SK-MEL-5 (cell line): ENCODE measurements around the gene MED16. TPM values are rescaled to one million over a fixed set of nuclear protein-coding genes. Genes with fewer than 3 reads are reported as not detected.
"Not testable (repeated sequence)": the region's sequence is repeated elsewhere in the genome, so short reads cannot be mapped to it uniquely, and the experiment has no call there.

Experiments used
- DNase-seq: peaks from one replicate; pipeline ENCODE4 v3.0.0-alpha.2; 2016; ENCODE audit warnings: low read depth, low spot score
- in situ Hi-C: cut with HindIII; loops from 2 replicates; pipeline ENCODE4 v1.10.0; 2016; ENCODE audit warnings: low sequenced_read_pairs, high pct_unique_total_duplicates, low pct_unique_long_range_greater_than_20kb
- total RNA-seq: library from RNA; depleted of rRNA; stranded (reverse); fragments of >200 nt; shearing (Covaris generic); gene quantifications from 2 replicates; pipeline ENCODE4 v1.2.3, GENCODE V29; 2014

The MED16 gene
- total RNA-seq, 1 experiment from 2014 or later = 3.9 TPM

DNA sequence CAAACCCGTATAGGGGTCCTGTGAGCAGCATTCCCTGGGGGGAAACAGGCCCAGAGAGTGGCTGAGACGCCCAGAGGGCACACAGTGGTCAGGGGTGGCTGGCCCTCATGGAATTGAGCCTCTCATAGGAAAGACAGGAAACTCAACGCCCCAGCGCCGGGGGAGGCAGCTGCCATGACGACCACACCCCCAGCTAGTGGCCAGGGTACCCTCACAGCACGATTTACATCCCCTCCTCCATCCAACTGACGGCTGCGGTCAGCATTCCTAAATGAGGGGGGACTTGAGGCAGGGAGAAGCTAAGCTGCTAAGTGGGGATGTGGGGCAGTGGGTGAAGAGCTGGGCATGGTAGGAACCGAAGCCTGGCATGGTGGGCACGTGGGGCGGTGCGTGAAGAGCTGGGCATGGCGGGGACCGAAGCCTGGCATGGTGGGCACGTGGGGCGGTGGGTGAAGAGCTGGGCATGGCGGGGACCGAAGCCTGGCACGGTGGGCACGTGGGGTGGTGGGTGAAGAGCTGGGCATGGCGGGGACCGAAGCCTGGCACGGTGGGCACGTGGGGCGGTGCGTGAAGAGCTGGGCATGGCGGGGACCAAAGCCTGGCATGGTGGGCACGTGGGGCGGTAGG is 10.0 kb downstream of the MED16 start:
- no peak for DNase-seq
- in situ Hi-C loops = no loop called here

DNA sequence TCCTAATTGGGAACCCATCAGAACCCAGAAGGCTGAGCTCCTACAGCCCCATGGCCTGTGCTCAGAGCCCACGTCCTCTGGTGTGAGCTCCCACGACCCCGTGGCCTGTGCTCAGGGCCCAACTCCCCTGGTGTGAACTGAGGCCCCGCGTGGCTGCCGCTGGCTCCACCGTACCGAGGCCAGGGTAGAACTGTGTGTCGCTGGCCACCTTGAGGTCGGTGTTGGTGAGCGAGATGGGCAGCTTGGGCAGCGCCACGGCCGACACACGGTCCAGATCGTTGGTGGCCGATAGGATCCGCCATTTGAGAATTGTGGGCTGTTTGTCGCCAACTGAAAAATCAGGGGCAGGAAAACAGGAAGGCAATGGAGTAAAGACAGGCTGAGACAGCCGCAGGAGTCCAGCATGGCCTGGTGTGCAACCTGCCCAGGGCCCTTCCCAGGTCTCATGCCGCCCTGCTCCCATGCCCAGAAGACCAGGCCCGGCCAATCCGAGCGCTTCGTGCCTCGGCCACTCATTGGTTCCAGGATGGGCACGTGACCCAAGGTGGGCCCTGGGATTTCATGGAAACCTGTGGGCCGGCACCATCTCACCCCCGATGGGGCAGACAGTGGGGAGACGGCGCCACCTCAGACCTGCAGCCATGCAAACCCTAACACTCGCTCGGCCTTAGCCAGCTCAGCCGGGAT is 11.5 kb downstream of the MED16 start:
- DNase-seq = no peak
- in situ Hi-C loops = no loop called here

DNA sequence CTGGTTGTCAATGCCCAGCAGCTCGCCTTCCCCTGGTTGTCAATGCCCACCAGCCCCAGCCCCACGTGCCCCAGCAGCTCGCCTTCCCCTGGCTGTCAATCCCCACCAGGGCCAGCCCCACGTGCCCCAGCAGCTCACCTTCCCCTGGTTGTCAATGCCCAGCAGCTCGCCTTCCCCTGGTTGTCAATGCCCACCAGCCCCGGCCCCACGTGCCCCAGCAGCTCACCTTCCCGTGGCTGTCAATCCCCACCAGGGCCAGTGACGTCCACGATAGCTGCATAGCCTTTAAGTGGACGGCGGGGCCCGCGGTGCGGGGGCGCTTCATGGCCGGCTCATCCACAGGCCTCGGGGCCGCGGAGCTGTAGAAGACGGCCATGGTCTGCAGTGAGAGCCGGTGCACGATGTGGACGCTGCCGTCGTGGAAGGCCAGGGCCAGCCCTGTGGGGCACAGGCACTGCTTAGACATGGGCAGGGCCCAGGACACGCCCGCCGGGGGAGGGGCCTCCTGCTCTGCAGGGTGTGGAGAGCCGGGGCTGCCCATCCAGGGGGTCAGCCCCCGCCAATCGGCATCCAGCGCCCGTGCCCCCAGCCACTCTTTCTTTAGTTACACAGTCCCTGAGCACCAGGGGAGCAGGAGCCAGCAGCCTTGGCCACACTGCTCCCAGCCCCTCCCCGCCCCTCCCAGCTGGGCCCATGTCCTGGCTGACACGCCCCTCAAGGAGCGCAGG is 13.1 kb downstream of the MED16 start:
- no peak for DNase-seq
- in situ Hi-C loops = no loop called here

DNA sequence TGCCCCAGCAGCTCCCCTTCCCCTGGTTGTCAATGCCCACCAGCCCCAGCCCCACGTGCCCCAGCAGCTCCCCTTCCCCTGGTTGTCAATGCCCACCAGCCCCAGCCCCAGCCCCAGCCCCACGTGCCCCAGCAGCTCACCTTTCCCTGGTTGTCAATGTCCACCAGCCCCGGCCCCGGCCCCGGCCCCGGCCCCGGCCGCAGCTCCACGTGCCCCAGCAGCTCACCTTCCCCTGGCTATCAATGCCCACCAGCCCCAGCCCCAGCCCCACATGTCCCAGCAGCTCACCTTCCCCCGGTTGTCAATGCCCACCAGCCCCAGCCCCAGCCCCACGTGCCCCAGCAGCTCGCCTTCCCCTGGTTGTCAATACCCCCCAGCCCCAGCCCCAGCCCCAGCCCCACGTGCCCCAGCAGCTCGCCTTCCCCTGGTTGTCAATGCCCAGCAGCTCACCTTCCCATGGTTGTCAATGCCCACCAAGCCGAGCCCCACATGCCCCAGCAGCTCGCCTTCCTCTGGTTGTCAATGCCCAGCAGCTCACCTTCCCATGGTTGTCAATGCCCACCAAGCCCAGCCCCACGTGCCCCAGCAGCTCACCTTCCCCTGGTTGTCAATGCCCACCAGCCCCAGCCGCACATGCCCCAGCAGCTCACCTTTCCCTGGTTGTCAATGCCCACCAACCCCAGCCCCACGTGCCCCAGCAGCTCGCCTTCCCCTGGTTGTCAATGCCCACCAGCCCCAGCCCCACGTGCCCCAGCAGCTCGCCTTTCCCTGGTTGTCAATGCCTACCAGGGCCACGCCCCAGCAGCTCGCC is 14.0 kb downstream of the MED16 start:
- DNase-seq, in situ Hi-C loops: not testable (repeated sequence)

DNA sequence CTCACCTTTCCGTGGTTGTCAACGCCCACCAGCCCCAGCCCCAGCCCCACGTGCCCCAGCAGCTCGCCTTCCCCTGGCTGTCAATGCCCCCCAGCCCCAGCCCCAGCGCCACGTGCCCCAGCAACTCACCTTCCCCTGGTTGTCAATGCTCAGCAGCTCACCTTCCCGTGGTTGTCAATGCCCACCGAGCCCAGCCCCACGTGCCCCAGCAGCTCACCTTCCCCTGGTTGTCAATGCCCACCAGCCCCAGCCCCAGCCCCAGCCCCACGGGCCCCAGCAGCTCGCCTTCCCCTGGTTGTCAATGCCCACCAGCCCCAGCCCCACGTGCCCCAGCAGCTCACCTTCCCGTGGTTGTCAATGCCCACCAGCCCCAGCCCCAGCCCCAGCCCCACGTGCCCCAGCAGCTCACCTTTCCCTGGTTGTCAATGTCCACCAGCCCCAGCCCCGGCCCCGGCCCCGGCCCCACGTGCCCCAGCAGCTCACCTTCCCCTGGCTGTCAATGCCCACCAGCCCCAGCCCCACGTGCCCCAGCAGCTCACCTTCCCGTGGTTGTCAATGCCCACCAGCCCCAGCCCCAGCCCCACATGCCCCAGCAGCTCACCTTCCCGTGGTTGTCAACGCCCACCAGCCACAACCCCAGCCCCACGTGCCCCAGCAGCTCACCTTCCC is 14.9 kb downstream of the MED16 start:
- in situ Hi-C loops, DNase-seq: not testable (repeated sequence)

DNA sequence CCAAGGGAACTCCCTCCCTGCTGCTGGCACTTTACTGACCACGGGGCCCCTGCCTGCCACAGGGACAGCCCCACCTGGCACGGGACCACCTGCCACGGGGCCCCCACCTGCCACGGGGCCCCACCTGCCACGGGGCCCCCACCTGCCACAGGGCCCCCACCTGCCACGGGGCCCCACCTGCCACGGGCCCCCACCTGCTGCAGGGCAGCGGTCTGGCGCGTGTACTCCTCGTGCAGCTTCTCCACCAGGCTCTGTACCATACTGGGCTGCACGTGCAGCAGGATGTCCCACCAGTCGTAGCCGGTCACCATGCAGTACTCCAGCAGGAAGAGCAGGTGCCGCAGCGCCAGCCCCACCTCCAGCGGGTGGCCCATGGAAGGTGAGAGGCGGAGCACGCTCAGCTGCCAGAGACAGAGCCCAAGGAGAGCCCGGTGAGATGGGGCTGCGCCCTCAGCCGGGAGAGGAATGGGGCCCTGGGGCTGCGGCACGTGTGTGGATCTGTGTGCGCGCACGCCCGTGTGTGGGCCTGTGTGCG is 16.1 kb downstream of the MED16 start:
- DNase-seq = no peak
- in situ Hi-C loops = no loop called here

DNA sequence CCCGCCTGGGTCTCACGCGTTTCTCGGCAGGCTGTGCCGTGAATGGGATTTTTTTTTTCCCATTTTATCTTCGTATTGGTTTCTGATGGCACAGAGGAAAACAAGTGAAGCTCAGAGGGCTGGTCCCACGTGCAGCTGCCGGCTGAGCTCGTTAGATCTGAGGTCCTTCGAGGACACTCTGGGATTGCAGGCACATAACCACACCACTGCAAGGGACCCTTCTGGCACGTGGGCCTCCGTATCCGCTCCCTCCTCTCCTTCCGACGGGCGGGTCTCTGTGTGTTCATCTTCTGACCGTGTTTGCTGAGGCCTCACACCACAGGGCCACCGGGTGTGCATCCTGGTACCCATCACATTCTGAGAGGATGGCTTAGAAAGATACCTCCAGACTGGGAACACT is 16.9 kb downstream of the MED16 start:
- no peak for DNase-seq
- in situ Hi-C loops = no loop called here

DNA sequence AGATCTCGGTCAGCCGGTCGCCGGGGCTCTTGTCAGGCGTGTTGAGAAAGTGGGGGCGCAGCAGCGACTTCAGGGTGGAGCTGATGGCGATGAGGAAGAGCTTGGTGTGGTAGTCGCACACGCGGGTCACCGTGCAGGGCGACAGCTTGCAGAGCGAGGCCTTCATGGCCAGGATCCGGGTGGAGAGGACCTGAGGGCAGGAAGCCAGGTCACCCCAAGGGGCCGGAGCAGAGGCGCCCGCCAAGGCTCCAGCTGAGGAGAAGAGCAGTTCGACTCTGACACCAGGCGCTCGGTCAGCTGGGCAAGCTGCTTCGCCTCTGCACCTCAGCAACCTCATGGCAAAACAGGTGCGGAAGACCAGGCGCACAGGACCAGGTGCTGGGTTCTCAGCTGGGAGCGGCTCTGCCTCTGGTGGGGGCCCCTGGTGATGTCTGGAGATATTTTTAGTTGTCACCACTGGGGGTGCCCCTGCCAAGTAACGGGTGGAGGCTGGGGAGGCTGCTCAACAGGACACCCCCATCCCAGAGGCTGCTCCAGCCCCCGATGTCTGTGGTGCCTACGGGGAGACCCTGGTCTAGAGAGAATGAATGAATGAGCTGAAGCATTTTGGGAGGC is 17.6 kb downstream of the MED16 start:
- in situ Hi-C loops = no loop called here
- DNase-seq = no peak

DNA sequence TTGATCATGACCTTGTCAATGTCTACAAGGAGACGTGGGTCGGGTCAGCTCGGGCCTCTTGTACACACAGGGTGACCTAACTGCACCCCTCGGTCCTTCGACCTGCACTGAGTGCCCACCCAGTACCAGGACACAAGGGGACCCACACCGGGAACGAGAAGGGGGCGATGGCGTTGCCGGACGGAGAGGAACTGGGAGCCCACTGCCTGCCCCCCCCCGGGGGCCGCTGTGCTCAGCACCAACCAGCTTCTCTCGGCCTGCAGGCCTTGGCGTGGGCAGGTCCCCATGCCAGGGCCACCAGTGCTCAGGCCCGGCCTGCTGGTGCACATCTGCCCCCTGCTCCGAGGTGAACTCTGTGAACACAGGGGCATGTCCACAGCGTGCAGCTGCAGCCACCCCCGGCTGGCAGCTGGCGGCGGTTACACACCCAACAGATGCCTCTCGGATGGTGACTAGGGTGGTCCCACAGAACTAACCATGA is 19.4 kb downstream of the MED16 start:
- no peak for DNase-seq
- in situ Hi-C loops = no loop called here

DNA sequence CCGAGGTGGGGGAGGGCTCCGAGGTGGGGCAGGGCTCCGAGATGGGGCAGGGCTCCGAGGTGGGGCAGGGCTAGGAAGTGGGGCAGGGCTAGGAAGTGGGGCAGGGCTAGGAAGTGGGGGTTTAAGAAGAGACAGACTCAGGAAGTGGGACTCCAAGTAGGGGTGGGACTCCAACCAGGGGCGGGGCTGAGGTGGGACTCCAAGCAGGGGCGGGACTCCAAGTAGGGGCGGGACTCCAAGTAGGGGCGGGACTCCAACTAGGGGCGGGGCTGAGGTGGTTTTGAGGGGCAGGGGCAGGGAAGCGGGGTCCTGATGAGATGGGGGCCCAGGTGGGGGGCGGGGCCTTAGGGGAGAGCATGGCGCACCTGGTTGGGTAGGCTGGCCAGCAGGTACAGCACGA is 19.9 kb downstream of the MED16 start:
- DNase-seq = peak; percentile 39
- in situ Hi-C loops = no loop called here

DNA sequence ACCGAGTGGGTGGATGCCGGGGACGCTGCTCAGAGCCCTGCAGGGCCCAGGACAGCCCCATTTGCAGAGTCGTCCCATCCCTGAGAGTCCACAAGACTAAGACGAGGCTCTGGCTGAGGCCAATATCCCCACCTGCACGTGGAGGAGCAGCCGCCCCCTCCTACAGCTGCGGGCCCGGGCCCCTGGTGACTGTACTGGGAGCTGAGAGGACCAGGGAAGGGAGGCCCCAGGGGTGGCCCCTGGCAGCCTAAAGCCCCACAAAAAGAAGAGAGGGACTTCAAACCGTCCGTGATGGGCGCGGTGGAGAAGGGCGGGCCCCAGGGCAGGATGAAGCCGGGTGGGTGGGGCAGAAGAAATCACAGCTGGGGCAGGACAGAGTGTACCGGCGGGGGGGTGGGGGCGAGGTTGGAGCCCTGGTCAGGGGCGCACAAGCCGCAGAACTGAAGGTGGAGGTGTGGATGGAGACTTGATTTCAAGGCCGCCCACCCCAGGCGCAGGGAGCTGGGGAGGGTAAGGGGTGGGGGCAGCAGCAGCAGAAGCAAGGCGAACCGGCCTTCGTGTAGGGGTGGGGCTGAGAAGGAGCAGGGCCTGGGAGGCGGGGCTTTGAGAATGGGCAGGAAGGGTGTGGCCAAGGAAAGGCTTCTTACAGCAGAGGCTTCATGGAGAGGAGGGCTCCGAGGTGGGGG is 20.6 kb downstream of the MED16 start:
- DNase-seq = peak; percentile 57
- in situ Hi-C loops = no loop called here

DNA sequence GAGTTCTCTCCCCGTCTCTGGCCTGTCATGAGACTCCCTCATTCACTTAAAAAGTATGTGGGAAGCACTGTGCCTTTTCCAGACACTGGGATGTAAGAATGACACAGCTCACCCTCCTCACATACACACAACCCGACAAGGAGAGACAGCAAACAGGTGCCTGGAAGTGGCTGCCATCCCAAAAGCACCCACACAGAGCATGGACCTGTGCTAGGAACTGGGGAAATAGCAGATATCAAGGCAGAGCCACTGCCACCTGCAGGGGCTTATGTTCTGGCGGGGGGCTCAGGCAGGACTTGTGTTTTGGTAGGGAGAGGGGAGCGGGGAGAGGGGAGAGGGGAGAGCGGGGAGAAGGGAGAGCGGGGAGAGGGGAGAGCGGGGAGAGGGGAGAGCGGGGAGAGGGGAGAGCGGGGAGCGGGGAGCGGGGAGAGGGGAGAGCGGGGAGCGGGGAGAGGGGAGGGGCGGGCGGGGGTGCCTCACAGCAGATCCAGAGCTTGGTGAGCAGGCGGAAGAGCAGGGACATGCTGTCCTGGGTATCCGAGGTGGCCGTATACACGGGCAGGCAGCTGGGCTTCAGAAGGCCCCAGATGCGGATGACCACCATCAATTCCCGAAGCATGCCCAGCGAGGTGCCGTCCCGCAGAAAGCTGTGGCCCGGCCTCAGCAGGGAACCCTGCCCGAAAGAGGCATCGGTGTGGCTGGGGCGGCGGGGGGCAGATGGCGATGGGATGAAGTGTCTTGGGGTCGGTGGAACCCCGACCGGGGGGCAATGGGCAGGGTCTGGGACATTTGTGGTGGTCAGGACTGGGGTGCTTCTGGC is 21.3 kb downstream of the MED16 start:
- DNase-seq = no peak
- in situ Hi-C loops = no loop called here

DNA sequence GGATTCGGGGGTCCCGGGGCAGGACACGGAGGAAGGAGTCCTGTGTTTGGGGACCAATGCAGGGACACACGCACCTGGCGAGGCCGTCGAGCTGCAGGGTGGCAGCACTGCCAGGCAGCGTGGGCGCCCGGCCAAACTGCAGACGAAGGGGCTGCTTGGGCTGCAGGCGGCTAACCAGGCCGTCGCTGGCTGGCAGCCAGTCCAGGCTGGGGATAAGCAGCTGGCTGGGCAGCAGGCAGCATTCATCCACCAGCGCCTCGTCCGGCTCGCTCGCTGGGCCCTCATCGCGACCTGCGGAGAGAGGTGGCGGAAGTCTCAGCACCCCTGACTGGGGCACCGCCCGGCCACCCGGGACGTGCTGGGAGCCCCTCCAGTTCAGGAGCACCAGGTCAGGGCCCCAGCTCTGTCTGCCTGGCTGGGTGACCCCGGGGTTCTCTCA is 22.0 kb downstream of the MED16 start:
- in situ Hi-C loops = no loop called here
- no peak for DNase-seq

DNA sequence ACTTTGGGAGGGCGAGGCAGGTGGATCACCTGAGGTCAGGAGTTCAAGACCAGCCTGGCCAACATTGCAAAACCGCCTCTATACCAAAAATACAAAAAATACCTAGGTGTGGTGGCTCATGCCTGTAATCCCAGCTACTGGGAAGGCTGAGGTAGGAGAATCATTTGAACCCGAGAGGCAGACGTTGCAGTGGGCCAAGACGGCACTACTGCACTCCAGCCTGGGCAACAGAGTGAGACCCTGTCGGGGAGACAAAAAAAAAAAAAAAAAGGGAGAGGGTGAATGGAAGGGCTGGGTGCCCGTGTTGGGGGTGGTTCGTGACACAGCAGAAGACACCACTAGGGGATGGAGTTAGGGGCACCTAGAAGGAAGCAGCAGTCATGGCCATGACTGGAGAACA is 22.7 kb downstream of the MED16 start:
- no peak for DNase-seq
- in situ Hi-C loops = no loop called here

DNA sequence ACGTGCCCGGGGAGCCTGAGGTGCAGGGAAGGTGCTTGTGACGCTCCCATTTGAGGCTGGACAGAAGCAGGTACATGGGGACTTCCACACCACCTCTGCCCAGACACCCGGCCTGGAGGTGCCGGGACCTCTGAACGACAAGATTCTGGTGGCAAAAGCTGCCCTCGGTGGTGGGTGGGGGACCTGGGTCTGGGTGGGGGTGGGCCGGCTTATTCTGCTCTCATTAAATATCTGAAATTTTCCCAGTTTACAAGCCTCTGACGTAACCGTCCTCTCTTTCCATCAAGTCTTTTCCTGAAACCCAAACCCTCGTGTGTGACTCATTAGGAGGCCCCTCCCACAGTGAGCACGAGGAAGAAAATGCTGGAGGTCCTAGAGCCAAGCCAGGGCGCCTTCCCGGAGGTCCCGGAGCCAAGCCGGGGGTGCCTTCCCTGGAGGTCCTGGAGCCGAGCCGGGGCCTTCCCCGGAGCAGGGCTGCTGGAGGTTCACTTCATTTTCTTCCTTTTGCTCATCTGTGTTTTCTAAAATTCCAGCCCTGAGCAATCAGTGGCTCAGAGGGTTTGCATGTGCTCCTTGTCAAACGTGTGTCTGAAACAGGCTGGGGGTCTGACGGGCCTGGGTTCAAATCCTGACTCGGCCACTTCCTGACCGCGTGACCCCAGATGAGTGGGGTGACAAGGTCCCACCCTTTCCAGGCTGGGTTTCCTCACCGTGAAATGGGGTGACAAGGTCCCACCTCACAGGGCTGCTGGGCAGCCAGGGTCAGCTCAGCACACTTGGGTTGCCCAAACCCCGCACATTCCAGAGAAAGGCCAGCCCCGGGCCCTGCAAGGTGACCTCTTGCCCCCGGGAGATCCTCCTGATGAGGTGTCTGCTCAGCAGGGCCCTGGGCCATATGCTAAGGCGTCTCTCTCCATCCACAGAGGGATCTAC is 23.5 kb downstream of the MED16 start:
- peak; percentile 32 for DNase-seq
- in situ Hi-C loops = no loop called here
